Ascending aorta (tissue), 2 donors: Measurements from ENCODE around the gene TWIST2. TPM values are rescaled to one million over a fixed set of nuclear protein-coding genes. Genes with fewer than 3 reads are reported as not detected.

ENCODE experiments used
- DNase-seq, 2 donors: peaks; one replicate each; pipeline ENCODE4 v3.0.0-alpha.2; 2019; ENCODE audit warnings: low spot score in 2 of 2
- H3K27ac ChIP-seq, 2 donors: fragments of 200-600 bp; sonication (generic); one replicate each; pipeline ENCODE4 v1.5.1; 2016 to 2017; ENCODE audit warnings: mild to moderate bottlenecking in 1 of 2
- H3K27me3 ChIP-seq: fragments of 200-600 bp; sonication (generic); one replicate; pipeline ENCODE4 v1.5.1; 2017
- H3K36me3 ChIP-seq, 2 donors: fragments of 200-600 bp; sonication (generic); one replicate each; pipeline ENCODE4 v1.5.1; 2016
- H3K4me1 ChIP-seq, 2 donors: fragments of 200-600 bp; sonication (generic); one replicate each; pipeline ENCODE4 v1.5.1; 2016 to 2017; ENCODE audit warnings: mild to moderate bottlenecking in 1 of 2
- H3K4me3 ChIP-seq, 2 donors: fragments of 200-600 bp; sonication (generic); one replicate each; pipeline ENCODE4 v1.5.1; 2016 to 2017; ENCODE audit warnings: mild to moderate bottlenecking in 1 of 2
- H3K9me3 ChIP-seq, 2 donors: fragments of 200-600 bp; sonication (generic); one replicate each; pipeline ENCODE4 v1.5.1; 2016
- intact Hi-C: fragments of 100-400 bp; cut with DNase I; formaldehyde crosslinking; loops from one replicate; pipeline ENCODE4 v1.15.1; 2023
- total RNA-seq: library from RNA; depleted of rRNA; stranded (reverse); fragments of >200 nt; gene quantifications from one replicate; pipeline ENCODE4 v1.1.0, GENCODE V29; 2016
- TF ChIP-seq, protein P1 (sequence below), 3 experiments: fragments of 200-600 bp in 2 of 3; fragments of 450-650 bp in 1 of 3; sonication (generic) in 2 of 3; IDR thresholded peaks; one replicate each; pipeline ENCODE4 v1.5.1; 2016 to 2019; ENCODE audit warnings: antibody characterized with exemption in 3 of 3, mild to moderate bottlenecking in 1 of 3, moderate library complexity in 1 of 3

TWIST2 gene
- total RNA-seq, 1 donor from 2014 or later = 108 TPM

DNA sequence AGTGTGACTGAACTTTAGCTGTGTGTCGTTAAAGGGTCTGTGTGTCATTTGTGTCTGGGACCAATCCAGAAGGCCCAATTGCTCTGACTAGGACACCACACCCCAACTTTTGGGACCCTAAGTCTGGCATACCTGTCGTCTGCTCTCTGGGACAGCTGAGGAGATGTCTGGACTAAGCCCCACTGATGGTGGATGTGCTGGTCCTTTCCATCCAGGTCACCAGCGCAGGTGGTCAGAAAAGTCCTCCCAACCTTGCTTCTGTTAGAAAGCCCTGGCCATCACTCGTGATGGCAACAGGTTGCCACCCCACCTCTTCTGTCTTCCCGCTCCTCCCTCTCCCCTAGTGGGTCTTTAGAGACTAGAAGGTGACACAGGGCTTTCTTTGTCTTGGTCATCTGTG is 37.6 kb upstream of the TWIST2 start:
- TF ChIP-seq, protein P1, sequence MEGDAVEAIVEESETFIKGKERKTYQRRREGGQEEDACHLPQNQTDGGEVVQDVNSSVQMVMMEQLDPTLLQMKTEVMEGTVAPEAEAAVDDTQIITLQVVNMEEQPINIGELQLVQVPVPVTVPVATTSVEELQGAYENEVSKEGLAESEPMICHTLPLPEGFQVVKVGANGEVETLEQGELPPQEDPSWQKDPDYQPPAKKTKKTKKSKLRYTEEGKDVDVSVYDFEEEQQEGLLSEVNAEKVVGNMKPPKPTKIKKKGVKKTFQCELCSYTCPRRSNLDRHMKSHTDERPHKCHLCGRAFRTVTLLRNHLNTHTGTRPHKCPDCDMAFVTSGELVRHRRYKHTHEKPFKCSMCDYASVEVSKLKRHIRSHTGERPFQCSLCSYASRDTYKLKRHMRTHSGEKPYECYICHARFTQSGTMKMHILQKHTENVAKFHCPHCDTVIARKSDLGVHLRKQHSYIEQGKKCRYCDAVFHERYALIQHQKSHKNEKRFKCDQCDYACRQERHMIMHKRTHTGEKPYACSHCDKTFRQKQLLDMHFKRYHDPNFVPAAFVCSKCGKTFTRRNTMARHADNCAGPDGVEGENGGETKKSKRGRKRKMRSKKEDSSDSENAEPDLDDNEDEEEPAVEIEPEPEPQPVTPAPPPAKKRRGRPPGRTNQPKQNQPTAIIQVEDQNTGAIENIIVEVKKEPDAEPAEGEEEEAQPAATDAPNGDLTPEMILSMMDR (IDR thresholded peaks at IDR 0.05) = no peak
- intact Hi-C loops = no loop called here
- no peak overlapping the region for H3K4me3 ChIP-seq
- H3K9me3 ChIP-seq = no peaks in the 10 kb centered on the region
- H3K27ac ChIP-seq = no peak overlapping the region
- no peaks in the 10 kb centered on the region for H3K27me3 ChIP-seq
- no peaks in the 10 kb centered on the region for H3K36me3 ChIP-seq
- DNase-seq = no peak
- no peaks in the 10 kb centered on the region for H3K4me1 ChIP-seq

DNA sequence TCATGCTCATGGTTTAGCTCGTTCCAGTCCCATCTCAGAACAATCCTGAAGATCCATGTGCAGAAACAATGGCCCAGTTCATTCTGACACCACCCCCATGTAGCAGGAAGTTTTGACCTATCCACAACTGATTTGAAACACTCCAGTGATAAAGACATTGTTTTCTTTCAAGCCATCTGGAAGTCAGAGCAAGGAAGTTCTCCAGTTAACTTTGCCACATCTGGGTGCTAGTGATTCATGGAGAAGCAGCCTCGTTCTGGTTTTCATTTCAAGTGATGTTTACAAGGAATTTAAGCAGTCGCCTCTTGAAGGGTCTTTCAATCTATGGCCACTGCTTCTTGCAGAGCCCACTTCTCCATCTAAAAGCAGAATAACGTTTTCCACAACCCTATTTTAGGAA is 36.6 kb upstream of the TWIST2 start:
- Histone ChIP-seq H3K4me3 (no peak overlapping the region), H3K27me3 (no peaks in the 10 kb centered on the region), H3K9me3 (no peaks in the 10 kb centered on the region), H3K36me3 (no peaks in the 10 kb centered on the region), H3K27ac (no peak overlapping the region), H3K4me1 (no peaks in the 10 kb centered on the region)
- TF ChIP-seq, protein P1 (IDR thresholded peaks at IDR 0.05) = no peak
- intact Hi-C loops = no loop called here
- DNase-seq = no peak

DNA sequence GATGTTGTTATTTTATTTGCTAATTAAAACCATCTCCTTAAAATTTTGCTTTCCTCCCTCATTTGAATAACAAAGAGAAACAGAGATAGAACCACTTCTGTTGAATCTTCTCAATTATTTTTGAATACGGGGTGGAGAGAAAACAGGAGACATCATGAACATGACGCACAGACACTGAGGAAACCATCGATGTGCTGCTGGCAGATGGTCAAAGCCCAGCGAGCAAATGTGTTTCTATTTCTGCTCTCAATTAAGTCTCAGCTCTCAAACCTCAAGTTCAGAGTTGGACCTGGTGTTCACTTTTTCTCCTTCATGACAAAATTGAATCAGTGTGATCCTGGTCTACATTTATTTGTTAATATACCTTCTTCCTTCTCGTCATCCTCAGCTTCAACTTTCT is 36.1 kb upstream of the TWIST2 start:
- Histone ChIP-seq H3K9me3 (no peaks in the 10 kb centered on the region), H3K27ac (no peak overlapping the region), H3K36me3 (no peaks in the 10 kb centered on the region), H3K27me3 (no peaks in the 10 kb centered on the region), H3K4me1 (no peaks in the 10 kb centered on the region), H3K4me3 (no peak overlapping the region)
- intact Hi-C loops = no loop called here
- DNase-seq = no peak
- TF ChIP-seq, protein P1 (IDR thresholded peaks at IDR 0.05) = no peak

DNA sequence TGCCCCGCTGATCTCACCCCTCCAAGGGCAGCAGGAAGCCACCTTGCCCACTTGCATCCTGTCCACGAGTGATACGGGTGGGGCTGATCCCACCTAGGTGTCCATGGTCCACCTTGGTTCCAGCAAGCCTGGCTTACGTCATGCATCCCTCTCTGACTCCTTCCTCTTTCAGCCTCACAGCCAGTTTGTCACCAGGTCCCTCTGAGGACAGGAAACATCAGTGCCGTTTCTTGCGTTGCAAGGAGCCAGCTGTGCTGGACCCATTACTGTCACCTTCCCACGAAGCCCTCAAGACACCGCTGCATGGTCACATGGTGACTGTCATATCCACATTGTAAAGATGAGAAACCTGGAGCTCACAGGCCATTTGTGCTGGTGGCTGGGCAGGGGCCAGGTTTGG is 34.8 kb upstream of the TWIST2 start:
- no peak for DNase-seq
- H3K4me1 ChIP-seq = no peaks in the 10 kb centered on the region
- no peaks in the 10 kb centered on the region for H3K9me3 ChIP-seq
- no peaks in the 10 kb centered on the region for H3K36me3 ChIP-seq
- TF ChIP-seq, protein P1 (IDR thresholded peaks at IDR 0.05) = no peak
- no peaks in the 10 kb centered on the region for H3K27me3 ChIP-seq
- intact Hi-C loops = no loop called here
- H3K4me3 ChIP-seq = no peak overlapping the region
- no peak overlapping the region for H3K27ac ChIP-seq

DNA sequence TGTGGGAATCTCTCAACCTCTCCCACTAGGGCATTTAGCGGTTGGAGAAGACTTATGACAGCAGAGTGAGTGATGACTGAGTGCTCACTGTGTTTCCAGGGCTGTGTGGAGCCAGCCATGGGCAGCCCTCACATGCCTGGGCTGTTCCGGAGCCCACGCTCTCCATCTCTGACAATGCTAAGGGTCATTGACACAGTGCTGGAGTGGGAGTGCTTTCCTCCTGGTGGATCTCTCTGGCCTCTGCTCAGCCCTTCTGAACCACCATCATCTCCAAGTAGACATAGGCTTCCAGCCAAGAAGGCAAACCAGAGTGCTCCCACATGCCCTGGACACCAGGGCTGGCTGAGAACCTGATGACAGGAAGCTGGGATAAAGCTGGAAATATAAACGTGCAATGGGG is 33.1 kb upstream of the TWIST2 start:
- intact Hi-C loops = no loop called here
- no peak for DNase-seq
- no peaks in the 10 kb centered on the region for H3K27me3 ChIP-seq
- no peaks in the 10 kb centered on the region for H3K36me3 ChIP-seq
- TF ChIP-seq, protein P1 (IDR thresholded peaks at IDR 0.05) = no peak
- H3K4me1 ChIP-seq = no peaks in the 10 kb centered on the region
- no peak overlapping the region for H3K4me3 ChIP-seq
- no peak overlapping the region for H3K27ac ChIP-seq
- H3K9me3 ChIP-seq = no peaks in the 10 kb centered on the region

DNA sequence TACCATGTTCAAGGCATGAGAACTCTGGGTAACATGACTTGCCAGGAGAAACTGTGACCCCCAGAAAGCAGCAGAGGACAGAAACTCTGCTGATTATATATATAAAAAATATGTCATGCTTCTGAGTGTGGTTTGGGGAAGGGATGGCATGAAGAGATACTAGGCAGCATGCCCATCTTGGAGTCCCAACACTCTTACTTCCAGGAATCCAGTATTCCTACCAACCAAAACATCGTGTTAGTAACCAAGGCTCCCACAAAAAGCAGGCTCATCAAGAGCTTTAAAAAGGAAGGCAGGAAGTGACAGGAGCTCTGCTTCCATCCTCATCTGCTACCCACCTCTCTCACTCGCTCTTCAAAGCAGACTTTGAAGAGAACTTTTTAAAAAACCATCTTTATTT is 31.6 kb upstream of the TWIST2 start:
- H3K27me3 ChIP-seq = no peaks in the 10 kb centered on the region
- intact Hi-C loops = no loop called here
- no peak overlapping the region for H3K4me3 ChIP-seq
- no peaks in the 10 kb centered on the region for H3K36me3 ChIP-seq
- TF ChIP-seq, protein P1 (IDR thresholded peaks at IDR 0.05) = no peak
- DNase-seq = no peak
- H3K4me1 ChIP-seq = no peaks in the 10 kb centered on the region
- H3K27ac ChIP-seq = no peak overlapping the region
- H3K9me3 ChIP-seq = no peaks in the 10 kb centered on the region
